HG03558 (cell line): Measurements from ENCODE around the gene PURB.
"Not testable (repeated sequence)": the region's sequence is repeated elsewhere in the genome, so short reads cannot be mapped to it uniquely, and the experiment has no call there.

Experiments used
- ATAC-seq: cut with Tn5 transposase; IDR thresholded peaks from one replicate; pipeline ENCODE4 v1.9.1; 2021; ENCODE audit warnings: moderate number of reproducible peaks; ENCODE audit not compliant: unreplicated experiment; ENCODE audit errors: extremely low read depth

PURB gene

GRCh38 chr7:44893710-44894234 is 8.4 kb upstream of the PURB start:
- no peak for ATAC-seq

GRCh38 chr7:44891791-44892190 is 6.5 kb upstream of the PURB start:
- no peak for ATAC-seq

- no peak for ATAC-seq
Observed at GRCh38 chr7:44891372-44891771, 6.0 kb upstream of the PURB start.

- ATAC-seq, result no peak
Observed at GRCh38 chr7:44889086-44889781, 3.9 kb upstream of the PURB start.

- ATAC-seq, result no peak
Observed at GRCh38 chr7:44887293-44887692, 2.0 kb upstream of the PURB start.

- ATAC-seq, result peak; percentile 4
Observed at GRCh38 chr7:44884621-44885393, 523 bp downstream of the PURB start.

- no peak for ATAC-seq
Observed at GRCh38 chr7:44883961-44884620, 1.2 kb downstream of the PURB start.

- ATAC-seq, result no peak
Observed at GRCh38 chr7:44882899-44883298, 2.4 kb downstream of the PURB start.

- no peak for ATAC-seq
Observed at GRCh38 chr7:44881610-44882009, 3.7 kb downstream of the PURB start.

- no peak for ATAC-seq
Observed at GRCh38 chr7:44881066-44881600, 4.2 kb downstream of the PURB start.

- ATAC-seq, result no peak
Observed at GRCh38 chr7:44880317-44881018, 4.9 kb downstream of the PURB start.

- no peak for ATAC-seq
Observed at GRCh38 chr7:44876393-44876792, 8.9 kb downstream of the PURB start.

GRCh38 chr7:44875241-44875640 is 10.1 kb downstream of the PURB start:
- no peak for ATAC-seq

- ATAC-seq, result no peak
Observed at GRCh38 chr7:44872787-44873186, 12.5 kb downstream of the PURB start.

- ATAC-seq, result not testable (repeated sequence)
Observed at GRCh38 chr7:44871918-44872317, 13.4 kb downstream of the PURB start.

GRCh38 chr7:44870780-44871179 is 14.6 kb downstream of the PURB start:
- ATAC-seq, result not testable (repeated sequence)

- not testable (repeated sequence) for ATAC-seq
Observed at GRCh38 chr7:44870336-44870735, 15.0 kb downstream of the PURB start.

GRCh38 chr7:44867073-44867995 is 18.0 kb downstream of the PURB start:
- ATAC-seq, result no peak

GRCh38 chr7:44861949-44862348 is 23.4 kb downstream of the PURB start:
- not testable (repeated sequence) for ATAC-seq
